GM19238 (cell line): Measurements from ENCODE around the gene CATSPERZ.
"Not testable (repeated sequence)": the region's sequence is repeated elsewhere in the genome, so short reads cannot be mapped to it uniquely, and the experiment has no call there.

Experiments
- DNase-seq: peaks from one replicate; pipeline ENCODE4 v3.0.0; 2011; ENCODE audit warnings: low spot score; ENCODE audit not compliant: insufficient read length

The CATSPERZ gene

GRCh38 chr11:64318766-64319761 lies 18.9 kb downstream of the CATSPERZ start:
- DNase-seq = no peak

DNA sequence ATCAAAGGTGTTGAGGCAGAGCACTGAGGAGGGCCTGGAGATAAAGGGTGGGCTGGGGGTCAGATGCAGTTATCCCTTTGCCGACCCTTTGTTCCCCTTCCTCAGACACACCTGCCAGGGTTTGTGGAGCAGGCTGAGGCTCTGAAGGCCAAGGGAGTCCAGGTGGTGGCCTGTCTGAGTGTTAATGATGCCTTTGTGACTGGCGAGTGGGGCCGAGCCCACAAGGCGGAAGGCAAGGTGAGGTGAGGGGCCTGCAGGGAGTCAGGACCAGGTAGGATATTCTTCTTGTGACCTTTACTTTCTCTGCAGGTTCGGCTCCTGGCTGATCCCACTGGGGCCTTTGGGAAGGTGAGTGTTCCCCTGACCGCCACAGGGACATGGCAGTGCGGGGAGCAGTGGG lies 20.4 kb downstream of the CATSPERZ start:
- DNase-seq = no peak

- no peak for DNase-seq
Measured at GRCh38 chr11:64321026-64321425, 20.9 kb downstream of the CATSPERZ start.

GRCh38 chr11:64321533-64321932 lies 21.4 kb downstream of the CATSPERZ start:
- no peak for DNase-seq

GRCh38 chr11:64322925-64323260 lies 22.7 kb downstream of the CATSPERZ start:
- no peak for DNase-seq

DNA sequence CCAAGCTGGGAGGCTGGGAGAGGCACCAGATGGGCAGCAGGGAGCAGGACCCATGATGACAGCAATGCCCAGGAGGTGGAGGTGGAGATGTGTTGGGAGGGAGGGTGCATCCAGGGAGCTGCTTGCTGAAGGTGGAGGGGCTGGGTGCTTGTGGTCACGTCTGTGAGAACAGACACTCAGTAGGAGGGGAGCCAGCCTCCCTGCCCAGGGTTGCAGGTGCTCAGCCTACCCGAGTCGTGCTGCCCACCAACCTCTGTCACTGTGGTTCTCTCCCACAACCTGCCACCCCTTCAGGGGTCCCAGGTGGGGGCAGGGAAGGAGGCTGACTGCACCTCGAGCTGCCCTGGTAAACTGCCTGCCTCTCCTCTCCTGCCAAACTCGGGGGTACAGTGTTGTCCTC lies 23.2 kb downstream of the CATSPERZ start:
- DNase-seq = no peak

GRCh38 chr11:64323984-64324383 lies 23.8 kb downstream of the CATSPERZ start:
- not testable (repeated sequence) for DNase-seq

- no peak for DNase-seq
Measured at GRCh38 chr11:64324692-64325469, 24.7 kb downstream of the CATSPERZ start.

- DNase-seq = no peak
Measured at GRCh38 chr11:64327375-64327774, 27.2 kb downstream of the CATSPERZ start.

DNA sequence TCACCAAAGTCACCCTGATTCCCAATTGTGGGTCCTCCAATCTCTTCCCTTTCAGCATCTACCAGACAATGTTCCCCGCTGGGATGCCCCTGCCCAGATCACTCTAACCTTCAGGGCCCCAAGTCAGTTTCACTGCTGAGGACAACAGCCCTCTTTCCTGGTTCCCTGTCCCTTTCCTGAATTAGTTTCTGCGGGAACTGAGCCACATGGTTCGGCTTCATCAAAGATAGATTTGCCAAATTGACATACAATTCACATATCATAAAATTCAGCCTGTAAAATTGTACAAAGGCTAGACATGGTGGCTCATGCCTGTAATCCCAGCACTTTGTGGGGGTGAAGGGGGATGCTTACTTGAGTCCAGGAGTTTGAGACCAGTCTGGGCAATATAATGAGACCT lies 27.8 kb downstream of the CATSPERZ start:
- DNase-seq = no peak

- no peak for DNase-seq
Measured at GRCh38 chr11:64330888-64331287, 30.7 kb downstream of the CATSPERZ start.

DNA sequence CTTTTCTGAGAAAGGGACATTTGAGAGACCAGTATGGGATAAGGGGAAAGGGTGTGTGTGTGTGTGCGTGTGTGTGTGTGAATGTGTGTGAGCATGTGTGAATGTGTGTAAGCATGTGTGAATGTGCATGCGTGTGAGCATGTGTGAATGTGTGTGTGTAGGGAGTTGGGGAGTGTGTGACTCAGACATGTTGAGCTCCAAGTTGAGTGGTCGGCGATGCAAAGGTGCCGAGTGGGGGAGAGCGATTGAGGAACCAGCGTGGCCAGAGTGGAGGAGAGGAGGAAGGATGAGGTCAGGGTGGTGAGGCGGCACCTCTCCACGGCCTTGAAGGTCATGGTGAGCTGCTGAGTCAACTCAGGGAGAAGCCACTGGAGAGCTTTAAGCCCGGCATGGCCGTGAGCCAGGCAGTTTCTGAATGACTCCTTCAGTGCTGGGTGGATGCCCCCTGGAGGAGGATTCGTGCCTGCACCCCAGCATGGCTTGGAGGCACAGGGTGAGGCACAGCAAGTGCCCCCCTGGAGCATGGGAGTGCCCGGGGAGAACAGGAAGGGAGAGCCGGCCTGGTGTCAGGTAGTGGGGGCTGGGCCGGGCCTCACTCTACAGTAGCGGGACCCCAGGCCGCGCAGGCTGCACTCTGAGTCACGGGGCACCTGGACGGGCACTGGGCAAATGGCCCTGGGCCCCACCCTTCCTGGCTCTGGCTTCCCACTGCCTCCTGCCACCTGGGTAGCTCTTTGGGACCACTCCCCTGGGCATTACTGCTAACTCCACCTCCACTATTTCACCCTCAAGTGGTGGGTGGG lies 31.6 kb downstream of the CATSPERZ start:
- DNase-seq = peak; percentile 66

DNA sequence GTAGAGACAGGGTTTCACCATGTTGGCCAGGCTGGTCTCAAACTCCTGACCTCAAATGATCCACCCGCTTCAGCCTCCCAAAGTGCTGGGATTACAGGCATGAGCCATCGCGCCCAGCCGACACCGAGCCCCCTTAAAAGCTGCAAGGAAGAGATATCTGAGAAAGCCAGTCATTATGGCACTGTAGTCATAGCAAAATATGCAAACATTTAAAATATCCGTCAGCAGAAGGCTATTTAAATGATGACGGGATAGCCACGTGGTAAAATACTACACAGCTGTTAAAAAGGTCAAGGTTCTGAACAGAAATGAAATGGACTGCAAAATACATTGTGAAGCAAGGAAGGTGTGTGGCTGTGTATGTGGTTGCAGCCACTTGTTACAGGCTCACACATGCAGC lies 33.4 kb downstream of the CATSPERZ start:
- DNase-seq = no peak

DNA sequence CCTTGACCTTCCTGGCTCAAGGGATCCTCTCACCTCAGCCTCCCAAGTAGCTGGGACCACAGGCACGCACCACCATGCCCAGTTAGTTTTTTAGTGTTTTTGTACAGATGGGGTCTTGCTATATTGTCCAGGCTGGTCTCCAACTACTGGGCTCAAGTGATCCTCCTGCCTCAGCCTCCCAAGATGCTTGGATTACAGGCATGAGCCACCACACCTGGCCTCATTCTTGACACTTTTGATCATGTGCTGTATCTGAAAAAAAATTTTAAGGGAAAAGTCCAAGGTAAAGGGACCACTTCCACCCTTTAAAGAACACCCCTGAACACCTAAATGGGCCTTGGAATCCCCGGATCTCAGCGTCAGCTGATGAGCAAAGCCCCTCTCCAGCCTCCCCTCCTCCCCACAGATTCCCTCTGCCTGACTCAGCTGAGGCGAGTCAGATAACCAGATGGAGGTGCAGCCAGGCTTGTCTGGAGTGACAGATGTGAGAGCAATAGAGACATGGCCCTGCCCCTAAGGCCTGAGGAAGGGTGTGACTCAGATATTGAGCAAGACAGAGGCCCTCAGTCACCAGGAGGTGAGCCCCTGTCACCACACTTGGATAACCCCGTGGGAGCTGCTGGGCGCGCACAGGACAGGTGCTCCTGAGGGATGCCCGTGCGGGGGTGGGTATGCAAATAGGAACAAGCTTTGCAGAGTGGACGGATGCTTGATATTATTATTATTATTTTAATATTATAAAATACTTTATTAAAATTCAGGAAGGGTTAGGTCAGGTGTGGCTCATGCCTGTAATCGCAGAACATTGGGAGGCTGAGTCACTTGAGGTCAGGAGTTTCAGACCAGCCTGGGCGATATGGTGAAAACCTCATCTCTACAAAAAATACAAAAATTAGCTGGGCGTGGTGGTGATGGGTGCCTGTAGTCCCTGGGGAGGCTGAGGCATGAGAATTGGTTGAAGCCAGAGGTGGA lies 34.9 kb downstream of the CATSPERZ start:
- DNase-seq = peak; percentile 86

GRCh38 chr11:64337538-64338249 lies 37.5 kb downstream of the CATSPERZ start:
- no peak for DNase-seq

- no peak for DNase-seq
Measured at GRCh38 chr11:64338716-64339115, 38.6 kb downstream of the CATSPERZ start.

DNA sequence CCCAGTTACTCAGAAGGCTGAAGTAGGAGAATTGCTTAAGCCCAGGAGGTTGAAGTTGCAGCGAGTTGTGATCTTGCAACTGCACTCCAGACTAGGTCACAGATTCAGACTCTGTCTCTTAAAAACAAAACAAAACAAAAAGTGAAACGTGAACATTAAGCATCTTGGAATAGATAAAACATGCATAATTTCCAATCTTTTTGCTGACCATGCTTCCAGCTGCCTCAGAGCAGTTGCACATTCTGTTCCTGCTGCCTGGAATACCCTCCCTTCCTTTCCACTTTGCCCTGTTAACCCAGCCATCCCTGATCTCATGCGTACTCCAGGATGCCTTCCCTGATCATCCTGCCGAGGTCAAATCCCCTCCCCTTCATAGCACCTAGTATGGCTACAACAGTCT lies 39.1 kb downstream of the CATSPERZ start:
- no peak for DNase-seq

- peak; percentile 97 for DNase-seq
Measured at GRCh38 chr11:64339754-64340408, 39.7 kb downstream of the CATSPERZ start, which contains the start of gene CCDC88B. CCDC88B (plus strand) TSS chr11:64340204; CDS start chr11:64340267, 63 bp downstream.
